A549 (cell line): ENCODE measurements around the gene MRTFB. TPM values are rescaled to one million over a fixed set of nuclear protein-coding genes. Genes with fewer than 3 reads are reported as not detected.

ENCODE experiments used
- ATAC-seq, 2 experiments: fragments of 200-7000 bp in 1 of 2; fragments of >200 bp in 1 of 2; cut with Nextera tagmentation in 1 of 2; cut with Tn5 transposase in 1 of 2; 3 replicates each; pipeline versions ENCODE4 v1.8.0 to v1.9.1; 2018 to 2020; ENCODE audit warnings: mild to moderate bottlenecking in 1 of 2, moderate library complexity in 1 of 2
- CTCF ChIA-PET: fragments of 300-600 bp; sonication (Branson Sonifier 250); formaldehyde crosslinking; extraction: SDS; loops from one replicate; lab custom pipeline; 2021; ENCODE audit warnings: antibody characterized with exemption, inconsistent platforms; lab: Yijun Ruan, JAX
- POLR2A ChIA-PET: fragments of 350-600 bp; formaldehyde crosslinking; extraction: SDS; loops from one replicate; lab custom pipeline; 2021; ENCODE audit warnings: antibody characterized with exemption, inconsistent platforms; lab: Yijun Ruan, JAX
- DNase-seq, 2 experiments: peaks; one replicate each; pipeline versions ENCODE4 v3.0.0 to v3.0.0-alpha.2; 2011 to 2016; ENCODE audit warnings: low read depth in 1 of 2, low spot score in 1 of 2
- FAIRE-seq: peaks from 2 replicates; lab custom pipeline; 2011; peaks lifted over from hg19 to GRCh38; lab: Jason Lieb, UNC
- H3K27ac ChIP-seq, 2 experiments: fragments of >200 bp; sonication (Bioruptor Twin); formaldehyde crosslinking; 3 replicates each; pipeline ENCODE4 v1.5.1; 2016 to 2017
- H3K4me1 ChIP-seq: fragments of >200 bp; sonication (Bioruptor Twin); formaldehyde crosslinking; 3 replicates; pipeline ENCODE4 v1.6.1; 2016
- H3K4me2 ChIP-seq: fragments of >200 bp; sonication (Bioruptor Twin); formaldehyde crosslinking; 3 replicates; pipeline ENCODE4 v1.6.1; 2016
- H3K4me3 ChIP-seq: fragments of >200 bp; sonication (Bioruptor Twin); formaldehyde crosslinking; 3 replicates; pipeline ENCODE4 v1.5.1; 2016
- H3K9me3 ChIP-seq: fragments of >200 bp; sonication (Bioruptor Twin); formaldehyde crosslinking; 3 replicates; pipeline ENCODE4 v1.6.1; 2016
- CBX2 ChIP-seq: fragments of 200-600 bp; sonication (generic); IDR thresholded peaks from 2 replicates; pipeline ENCODE4 v1.6.1; 2016; ENCODE audit warnings: low read depth, mild to moderate bottlenecking, borderline replicate concordance
- CEBPB ChIP-seq, 2 experiments: fragments of >200 bp in 1 of 2; sonication (Bioruptor Twin) in 1 of 2; formaldehyde crosslinking in 1 of 2; IDR thresholded peaks; 2 replicates each; pipeline ENCODE4 v1.6.1; 2012 to 2016
- EHF ChIP-seq: fragments of 250-450 bp; sonication (Bioruptor Pico); IDR thresholded peaks from 2 replicates; pipeline ENCODE4 v1.5.0; 2020; ENCODE audit warnings: mild to moderate bottlenecking
- EHMT2 ChIP-seq: fragments of 200-600 bp; sonication (generic); IDR thresholded peaks from 2 replicates; pipeline ENCODE4 v1.6.1; 2016; ENCODE audit warnings: antibody characterized with exemption, low read depth, mild to moderate bottlenecking, moderate library complexity
- ESRRA ChIP-seq: fragments of 150-350 bp; IDR thresholded peaks from 2 replicates; pipeline ENCODE4 v1.6.1; 2014; ENCODE audit warnings: mild to moderate bottlenecking, low read length, borderline replicate concordance
- FOSL2 ChIP-seq, 2 experiments: fragments of 450-650 bp in 1 of 2; fragments of >200 bp in 1 of 2; sonication (Bioruptor Twin) in 1 of 2; formaldehyde crosslinking; IDR thresholded peaks; 2 replicates each; pipeline versions ENCODE4 v1.5.0 to v1.6.1; 2016 to 2020; ENCODE audit warnings: mild to moderate bottlenecking in 1 of 2, moderate library complexity in 1 of 2
- HEYL ChIP-seq: fragments of 250-450 bp; sonication (Bioruptor Pico); IDR thresholded peaks from 2 replicates; pipeline ENCODE4 v1.8.0; 2021; ENCODE audit warnings: mild to moderate bottlenecking, moderate library complexity
- HOXB13 ChIP-seq: fragments of 250-450 bp; sonication (Bioruptor Pico); IDR thresholded peaks from 2 replicates; pipeline ENCODE4 v1.5.0; 2020; ENCODE audit warnings: low read depth, mild to moderate bottlenecking, moderate library complexity
- JUN ChIP-seq, 2 experiments: fragments of >200 bp; sonication (Bioruptor Twin); formaldehyde crosslinking; IDR thresholded peaks; 2 replicates in 1 of 2; 3 replicates in 1 of 2; pipeline ENCODE4 v1.6.1; 2016 to 2017
- MAFK ChIP-seq: fragments of 450-650 bp; IDR thresholded peaks from 2 replicates; pipeline ENCODE4 v1.6.1; 2014; ENCODE audit not compliant: partially characterized antibody
- NFE2L2 ChIP-seq: fragments of 150-350 bp; conservative IDR thresholded peaks from 2 replicates; pipeline ENCODE4 v1.6.1; 2014; ENCODE audit warnings: low read length
- NR3C1 ChIP-seq: fragments of >200 bp; sonication (Bioruptor Twin); formaldehyde crosslinking; IDR thresholded peaks from 3 replicates; pipeline ENCODE4 v1.6.1; 2017
- POLR2AphosphoS2 ChIP-seq: conservative IDR thresholded peaks from 2 replicates; pipeline ENCODE4 v1.6.1; 2012; ENCODE audit warnings: low read length, improper control_type of control experiment, inconsistent platforms
- RAD21 ChIP-seq, 2 experiments: fragments of >200 bp in 1 of 2; sonication (Bioruptor Twin) in 1 of 2; formaldehyde crosslinking in 1 of 2; IDR thresholded peaks in 1 of 2; conservative IDR thresholded peaks in 1 of 2; 2 replicates in 1 of 2; 3 replicates in 1 of 2; pipeline ENCODE4 v1.6.1; 2012 to 2018; ENCODE audit warnings: inconsistent platforms in 1 of 2
- RARB ChIP-seq: fragments of 250-450 bp; sonication (Bioruptor Pico); IDR thresholded peaks from 2 replicates; pipeline ENCODE4 v1.8.0; 2021; ENCODE audit warnings: mild to moderate bottlenecking, moderate library complexity
- RCOR1 ChIP-seq: fragments of 150-350 bp; IDR thresholded peaks from 2 replicates; pipeline ENCODE4 v1.6.1; 2014; ENCODE audit warnings: antibody characterized with exemption, low read length, low read depth
- ZNF302 ChIP-seq: fragments of 250-450 bp; sonication (Bioruptor Pico); IDR thresholded peaks from 2 replicates; pipeline ENCODE4 v1.9.0; 2021; ENCODE audit warnings: inconsistent platforms, mild to moderate bottlenecking, moderate library complexity
- WGBS: methylation state at CpG from one replicate; pipeline ENCODE4 v1.1.6; 2017; ENCODE audit errors: missing lambda C conversion rate; 5-methylcytosine and 5-hydroxymethylcytosine counted together
- polyA plus RNA-seq, 4 experiments: library from polyadenylated mRNA; depleted of rRNA in 3 of 4; stranded (reverse); fragments of >200 nt; fragmentation: RNase III in 1 of 4; extraction: RNeasy Plus Mini Kit Qiagen cat#74134 plus additional on column Dnase treatment in 1 of 4; gene quantifications; 2 replicates in 3 of 4; 3 replicates in 1 of 4; pipeline ENCODE4 v1.2.3, GENCODE V29; 2011 to 2017
- TF ChIP-seq, protein P1 (sequence below): fragments of >200 bp; sonication (Bioruptor Twin); formaldehyde crosslinking; IDR thresholded peaks from 3 replicates; pipeline ENCODE4 v1.5.1; 2016
- TF ChIP-seq, protein P2 (sequence below): fragments of >200 bp; sonication (Bioruptor Twin); formaldehyde crosslinking; IDR thresholded peaks from 2 replicates; pipeline ENCODE4 v1.6.1; 2016
- TF ChIP-seq, protein P3 (sequence below): fragments of 200-600 bp; sonication (generic); IDR thresholded peaks from 2 replicates; pipeline ENCODE4 v1.6.1; 2016; ENCODE audit warnings: antibody characterized with exemption, mild to moderate bottlenecking, moderate library complexity
- TF ChIP-seq, protein P4 (sequence below): fragments of >200 bp; sonication (Bioruptor Twin); formaldehyde crosslinking; IDR thresholded peaks from 3 replicates; pipeline ENCODE4 v1.6.1; 2016
- TF ChIP-seq, protein P5 (sequence below): fragments of 250-450 bp; sonication (Bioruptor Pico); IDR thresholded peaks from 2 replicates; pipeline ENCODE4 v1.5.0; 2020; ENCODE audit warnings: low read depth, mild to moderate bottlenecking, moderate library complexity

The MRTFB gene
- polyA plus RNA-seq, 2 of the 4 experiments (the other 2 are of a cell fraction) = 13.7 to 24.2 TPM

DNA sequence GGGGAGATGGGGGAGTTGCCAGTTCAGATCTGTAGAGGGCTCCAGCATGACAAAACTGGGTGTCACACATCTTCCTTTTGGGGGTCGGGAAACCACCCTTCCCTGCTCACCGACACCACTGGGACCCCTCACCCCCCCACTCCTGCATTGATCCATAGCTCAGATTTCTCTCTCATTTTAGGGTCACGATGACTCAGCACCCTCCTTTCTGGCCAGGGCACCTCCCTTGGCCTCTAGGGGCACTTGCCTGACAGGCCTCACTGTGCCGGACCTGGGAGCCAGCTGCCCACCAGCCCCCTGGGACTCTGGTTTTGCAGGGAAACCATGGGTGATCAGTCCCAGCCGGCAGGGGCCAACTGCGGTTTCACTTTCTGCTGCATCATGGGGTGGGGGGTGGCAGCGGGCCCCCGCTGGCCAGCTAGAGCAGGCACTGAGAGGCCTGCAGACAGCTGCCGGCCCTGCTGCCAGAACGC, 239.4 kb downstream of the MRTFB start:
- Histone ChIP-seq H3K27ac (peak overlapping the region; percentile 99 to 100), H3K4me1 (peaks cover 95% of the 10 kb centered on the region), H3K4me2 (peak overlapping the region; percentile 94), H3K4me3 (peak overlapping the region; percentile 98)
- 11% methylated on average over 8 of the region's 10 CpGs for WGBS
- DNase-seq (peak; percentile 56 to 63), ATAC-seq (peak; percentile 37 to 49; a peak in 5 of 6 replicates), FAIRE-seq (no peak)
- POLR2A ChIA-PET = interaction anchor here (0.6 to 0.7 kb wide), 3 partner anchors 53 to 218 kb away, joined by 3 read pairs; no protein-coding TSS in a partner anchor
- CTCF ChIA-PET = interaction anchor here (0.6 to 4.3 kb wide), 9 partner anchors 9 to 218 kb away, joined by 3 to 20 read pairs (median 3); no protein-coding TSS in a partner anchor
- TF ChIP-seq RARB (CRISPR knock-in tag) (no peak), FOSL2 (IDR thresholded peaks at IDR 0.05) (no peak), FOSL2 (CRISPR knock-in tag; IDR thresholded peaks at IDR 0.05) (peak; percentile 48), CBX2 (no peak), EHMT2 (no peak), EHF (CRISPR knock-in tag) (peak; percentile 66; the same call in 1 of the 2 replicates), JUN (IDR thresholded peaks at IDR 0.05) (peak in 1 of 2 experiments; percentile 36; a peak in 2 of 5 replicates), NR3C1 (no peak), CEBPB (IDR thresholded peaks at IDR 0.05) (no peak), NFE2L2 (peak; percentile 92), RCOR1 (no peak), MAFK (peak; percentile 95), ZNF302 (CRISPR knock-in tag) (peak; percentile 53; the same call in 1 of the 2 replicates), HOXB13 (CRISPR knock-in tag) (peak; percentile 70; the same call in 1 of the 2 replicates), ESRRA (no peak), RAD21 (conservative IDR thresholded peaks at IDR 0.05 in 1 of 2, IDR thresholded peaks at IDR 0.05 in 1 of 2) (0 out of 5 replicates have a peak, but pooled peaks of 1 of the 2 experiments have one; percentile 12), POLR2AphosphoS2 (no peak), HEYL (CRISPR knock-in tag) (no peak)
- TF ChIP-seq, protein P1, sequence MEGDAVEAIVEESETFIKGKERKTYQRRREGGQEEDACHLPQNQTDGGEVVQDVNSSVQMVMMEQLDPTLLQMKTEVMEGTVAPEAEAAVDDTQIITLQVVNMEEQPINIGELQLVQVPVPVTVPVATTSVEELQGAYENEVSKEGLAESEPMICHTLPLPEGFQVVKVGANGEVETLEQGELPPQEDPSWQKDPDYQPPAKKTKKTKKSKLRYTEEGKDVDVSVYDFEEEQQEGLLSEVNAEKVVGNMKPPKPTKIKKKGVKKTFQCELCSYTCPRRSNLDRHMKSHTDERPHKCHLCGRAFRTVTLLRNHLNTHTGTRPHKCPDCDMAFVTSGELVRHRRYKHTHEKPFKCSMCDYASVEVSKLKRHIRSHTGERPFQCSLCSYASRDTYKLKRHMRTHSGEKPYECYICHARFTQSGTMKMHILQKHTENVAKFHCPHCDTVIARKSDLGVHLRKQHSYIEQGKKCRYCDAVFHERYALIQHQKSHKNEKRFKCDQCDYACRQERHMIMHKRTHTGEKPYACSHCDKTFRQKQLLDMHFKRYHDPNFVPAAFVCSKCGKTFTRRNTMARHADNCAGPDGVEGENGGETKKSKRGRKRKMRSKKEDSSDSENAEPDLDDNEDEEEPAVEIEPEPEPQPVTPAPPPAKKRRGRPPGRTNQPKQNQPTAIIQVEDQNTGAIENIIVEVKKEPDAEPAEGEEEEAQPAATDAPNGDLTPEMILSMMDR = peak; percentile 16; the same call in 1 of the 3 replicates
- TF ChIP-seq, protein P2, sequence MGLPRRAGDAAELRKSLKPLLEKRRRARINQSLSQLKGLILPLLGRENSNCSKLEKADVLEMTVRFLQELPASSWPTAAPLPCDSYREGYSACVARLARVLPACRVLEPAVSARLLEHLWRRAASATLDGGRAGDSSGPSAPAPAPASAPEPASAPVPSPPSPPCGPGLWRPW = no peak
- TF ChIP-seq, protein P3, sequence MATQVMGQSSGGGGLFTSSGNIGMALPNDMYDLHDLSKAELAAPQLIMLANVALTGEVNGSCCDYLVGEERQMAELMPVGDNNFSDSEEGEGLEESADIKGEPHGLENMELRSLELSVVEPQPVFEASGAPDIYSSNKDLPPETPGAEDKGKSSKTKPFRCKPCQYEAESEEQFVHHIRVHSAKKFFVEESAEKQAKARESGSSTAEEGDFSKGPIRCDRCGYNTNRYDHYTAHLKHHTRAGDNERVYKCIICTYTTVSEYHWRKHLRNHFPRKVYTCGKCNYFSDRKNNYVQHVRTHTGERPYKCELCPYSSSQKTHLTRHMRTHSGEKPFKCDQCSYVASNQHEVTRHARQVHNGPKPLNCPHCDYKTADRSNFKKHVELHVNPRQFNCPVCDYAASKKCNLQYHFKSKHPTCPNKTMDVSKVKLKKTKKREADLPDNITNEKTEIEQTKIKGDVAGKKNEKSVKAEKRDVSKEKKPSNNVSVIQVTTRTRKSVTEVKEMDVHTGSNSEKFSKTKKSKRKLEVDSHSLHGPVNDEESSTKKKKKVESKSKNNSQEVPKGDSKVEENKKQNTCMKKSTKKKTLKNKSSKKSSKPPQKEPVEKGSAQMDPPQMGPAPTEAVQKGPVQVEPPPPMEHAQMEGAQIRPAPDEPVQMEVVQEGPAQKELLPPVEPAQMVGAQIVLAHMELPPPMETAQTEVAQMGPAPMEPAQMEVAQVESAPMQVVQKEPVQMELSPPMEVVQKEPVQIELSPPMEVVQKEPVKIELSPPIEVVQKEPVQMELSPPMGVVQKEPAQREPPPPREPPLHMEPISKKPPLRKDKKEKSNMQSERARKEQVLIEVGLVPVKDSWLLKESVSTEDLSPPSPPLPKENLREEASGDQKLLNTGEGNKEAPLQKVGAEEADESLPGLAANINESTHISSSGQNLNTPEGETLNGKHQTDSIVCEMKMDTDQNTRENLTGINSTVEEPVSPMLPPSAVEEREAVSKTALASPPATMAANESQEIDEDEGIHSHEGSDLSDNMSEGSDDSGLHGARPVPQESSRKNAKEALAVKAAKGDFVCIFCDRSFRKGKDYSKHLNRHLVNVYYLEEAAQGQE = no peak
- TF ChIP-seq, protein P4, sequence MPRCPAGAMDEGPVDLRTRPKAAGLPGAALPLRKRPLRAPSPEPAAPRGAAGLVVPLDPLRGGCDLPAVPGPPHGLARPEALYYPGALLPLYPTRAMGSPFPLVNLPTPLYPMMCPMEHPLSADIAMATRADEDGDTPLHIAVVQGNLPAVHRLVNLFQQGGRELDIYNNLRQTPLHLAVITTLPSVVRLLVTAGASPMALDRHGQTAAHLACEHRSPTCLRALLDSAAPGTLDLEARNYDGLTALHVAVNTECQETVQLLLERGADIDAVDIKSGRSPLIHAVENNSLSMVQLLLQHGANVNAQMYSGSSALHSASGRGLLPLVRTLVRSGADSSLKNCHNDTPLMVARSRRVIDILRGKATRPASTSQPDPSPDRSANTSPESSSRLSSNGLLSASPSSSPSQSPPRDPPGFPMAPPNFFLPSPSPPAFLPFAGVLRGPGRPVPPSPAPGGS = no peak
- TF ChIP-seq, protein P5, sequence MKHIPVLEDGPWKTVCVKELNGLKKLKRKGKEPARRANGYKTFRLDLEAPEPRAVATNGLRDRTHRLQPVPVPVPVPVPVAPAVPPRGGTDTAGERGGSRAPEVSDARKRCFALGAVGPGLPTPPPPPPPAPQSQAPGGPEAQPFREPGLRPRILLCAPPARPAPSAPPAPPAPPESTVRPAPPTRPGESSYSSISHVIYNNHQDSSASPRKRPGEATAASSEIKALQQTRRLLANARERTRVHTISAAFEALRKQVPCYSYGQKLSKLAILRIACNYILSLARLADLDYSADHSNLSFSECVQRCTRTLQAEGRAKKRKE = peak; percentile 72
- TF ChIP-seq, all 56 proteins: peak for 10
- no peaks in the 10 kb centered on the region for H3K9me3 ChIP-seq
